Fibroblast of upper back skin (primary cell): ENCODE results near the gene DPP6.
"Not testable (repeated sequence)": the region's sequence is repeated elsewhere in the genome, so short reads cannot be mapped to it uniquely, and the experiment has no call there.

Experiments
- DNase-seq: peaks from one replicate; pipeline ENCODE4 v3.0.0-alpha.2; 2013

DPP6 gene

DNA sequence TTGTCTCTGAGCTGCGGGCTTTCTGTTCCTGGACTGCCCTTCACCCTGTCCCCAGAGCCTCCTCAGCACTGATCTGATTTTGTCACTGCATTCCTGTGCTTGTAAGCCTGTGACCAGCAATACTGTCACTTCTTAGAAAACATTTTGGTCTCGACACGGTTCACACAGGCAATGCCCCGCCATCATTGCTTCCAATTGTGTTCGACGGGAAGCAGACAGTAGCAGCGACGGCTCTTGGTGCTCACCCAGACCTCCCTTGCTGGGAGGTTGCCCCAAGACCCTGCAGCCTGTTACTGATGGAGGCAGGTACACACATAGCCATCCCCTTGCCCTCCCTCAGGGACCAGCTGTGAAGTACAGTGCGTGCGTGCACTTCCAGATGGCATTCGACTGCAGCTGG lies 99.1 kb downstream of the DPP6 start:
- DNase-seq: not testable (repeated sequence)

DNA sequence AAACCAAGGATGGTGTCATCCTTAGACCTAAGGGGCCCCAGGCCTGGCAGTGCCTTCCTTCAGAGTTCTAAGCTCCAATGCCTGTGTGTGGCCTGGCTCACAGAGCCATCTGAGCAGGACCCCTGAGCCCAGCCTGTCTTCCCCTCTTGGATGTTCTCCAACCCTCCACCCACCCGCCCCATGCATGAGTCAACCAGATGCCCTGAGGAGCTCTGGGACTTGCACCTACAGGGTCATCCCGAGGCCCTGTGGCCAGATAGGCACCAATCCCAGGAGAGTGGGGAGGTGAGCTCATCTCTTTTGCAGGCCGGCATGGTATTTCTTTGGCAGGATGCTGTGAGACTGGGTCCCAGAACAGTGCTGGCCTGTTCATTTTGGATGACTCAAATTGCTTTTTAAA lies 103.7 kb downstream of the DPP6 start:
- DNase-seq: not testable (repeated sequence)

DNA sequence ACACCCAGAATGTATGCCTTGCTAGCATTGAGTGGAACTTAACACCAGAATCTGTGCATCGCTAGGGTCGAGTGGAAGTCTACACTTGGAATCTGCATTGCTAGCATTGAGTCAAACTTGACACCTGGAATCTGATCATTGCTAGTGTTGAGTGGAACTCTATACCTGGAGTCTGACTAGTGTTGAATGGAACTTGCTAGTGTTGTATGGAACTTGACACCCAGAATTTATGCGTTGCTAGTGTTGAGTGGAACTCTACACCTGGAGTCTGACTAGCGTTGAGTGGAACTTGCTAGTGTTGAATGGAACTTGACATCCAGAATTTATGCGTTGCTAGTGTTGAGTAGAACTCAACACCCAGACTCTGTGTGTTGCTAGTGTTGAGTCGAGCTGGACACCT lies 110.7 kb downstream of the DPP6 start:
- DNase-seq: not testable (repeated sequence)

DNA sequence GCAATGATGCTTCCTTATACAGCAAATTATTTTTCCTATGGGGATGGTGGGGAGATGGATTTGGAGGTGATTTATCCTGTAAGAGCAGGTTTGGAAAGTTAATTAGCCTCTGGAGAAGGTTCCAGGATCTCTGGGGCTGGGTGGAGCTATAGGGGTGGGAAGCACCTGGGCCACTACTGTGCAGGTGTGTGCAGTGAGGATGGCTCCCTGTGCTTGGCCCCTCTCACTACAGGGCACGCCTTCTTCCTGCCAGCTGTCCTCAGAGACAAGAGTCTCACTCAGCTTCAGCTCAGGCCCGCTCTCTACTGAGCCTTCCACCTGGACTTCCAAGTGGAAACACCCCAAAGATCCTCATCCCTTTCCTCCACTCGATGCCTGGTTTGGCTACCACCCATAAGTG lies 111.4 kb downstream of the DPP6 start:
- not testable (repeated sequence) for DNase-seq

DNA sequence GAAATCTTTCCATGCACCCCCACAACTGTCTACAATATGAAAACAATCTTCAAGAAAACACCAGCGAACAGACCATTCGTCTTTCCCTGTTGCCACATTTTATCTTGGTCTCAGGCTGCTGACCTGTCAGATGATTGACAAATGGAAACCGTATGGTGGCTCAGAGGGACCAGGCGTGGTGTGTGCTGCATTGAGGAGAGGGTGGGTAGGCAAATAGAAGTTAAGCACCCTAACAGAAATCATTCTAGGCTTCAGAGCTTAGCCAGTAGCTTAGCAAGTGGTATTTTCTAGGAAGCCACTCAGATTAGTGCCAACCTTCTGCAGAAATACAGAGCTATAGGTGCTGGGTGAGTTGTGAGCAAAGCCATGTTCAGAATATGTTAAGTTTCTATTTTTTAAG lies 114.9 kb downstream of the DPP6 start:
- DNase-seq: no peak

DNA sequence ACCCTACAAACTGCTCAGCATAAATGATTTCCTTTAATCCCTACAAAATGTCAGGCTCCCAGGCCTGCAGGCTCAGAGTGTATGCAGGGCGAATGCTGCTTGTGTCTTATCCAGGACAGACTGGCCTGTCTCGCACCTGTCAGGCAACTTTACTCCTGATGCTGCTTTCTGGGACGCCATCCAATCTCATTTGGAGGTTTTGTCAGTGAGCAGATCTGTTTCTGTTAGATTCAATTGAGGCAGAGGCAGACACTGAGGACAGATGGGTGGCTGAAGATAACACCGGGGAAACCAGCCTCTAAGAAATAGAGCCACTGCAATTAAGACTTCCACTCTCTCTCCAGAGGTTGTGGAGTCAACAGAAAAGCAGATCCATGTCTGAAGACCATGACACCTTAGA lies 115.6 kb downstream of the DPP6 start:
- DNase-seq: no peak

DNA sequence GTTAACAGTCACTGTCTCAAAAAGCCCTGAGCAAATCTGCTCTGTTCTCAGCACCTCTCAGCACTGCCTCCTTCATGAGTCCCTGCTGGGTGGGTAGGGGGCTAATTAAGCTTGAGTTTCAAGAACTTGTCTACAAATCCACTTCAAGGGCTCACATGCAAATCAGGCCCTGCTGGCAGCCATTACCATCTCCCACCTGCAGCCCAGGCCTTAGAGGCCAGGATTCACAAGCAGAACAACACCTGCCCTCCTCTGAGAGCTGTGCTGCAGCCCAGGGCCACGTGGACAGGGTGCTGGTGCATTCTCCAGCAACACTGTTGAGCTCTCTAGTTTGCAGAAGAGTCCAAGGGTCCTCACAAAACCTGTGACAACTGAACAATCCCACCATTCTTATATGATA lies 119.2 kb downstream of the DPP6 start:
- no peak for DNase-seq

DNA sequence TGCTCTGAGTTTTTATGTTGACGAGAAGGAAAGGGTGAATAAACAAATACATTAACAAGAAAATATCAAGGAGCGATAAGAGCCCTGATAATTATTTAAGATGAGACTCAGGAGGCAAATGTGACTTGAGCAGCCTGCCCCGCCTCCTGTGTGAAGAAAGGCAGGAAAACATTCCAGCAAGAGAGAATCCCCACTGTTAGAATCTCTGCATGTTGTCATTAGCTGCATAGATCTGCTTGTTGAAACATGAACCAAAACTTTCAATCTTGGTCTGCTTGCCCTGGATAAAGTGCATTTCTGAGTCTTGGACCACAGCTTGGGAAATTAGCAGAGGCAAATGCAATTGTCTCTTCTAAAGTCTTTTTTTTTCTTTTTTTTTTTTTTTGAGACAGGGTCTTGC lies 120.0 kb downstream of the DPP6 start:
- no peak for DNase-seq

DNA sequence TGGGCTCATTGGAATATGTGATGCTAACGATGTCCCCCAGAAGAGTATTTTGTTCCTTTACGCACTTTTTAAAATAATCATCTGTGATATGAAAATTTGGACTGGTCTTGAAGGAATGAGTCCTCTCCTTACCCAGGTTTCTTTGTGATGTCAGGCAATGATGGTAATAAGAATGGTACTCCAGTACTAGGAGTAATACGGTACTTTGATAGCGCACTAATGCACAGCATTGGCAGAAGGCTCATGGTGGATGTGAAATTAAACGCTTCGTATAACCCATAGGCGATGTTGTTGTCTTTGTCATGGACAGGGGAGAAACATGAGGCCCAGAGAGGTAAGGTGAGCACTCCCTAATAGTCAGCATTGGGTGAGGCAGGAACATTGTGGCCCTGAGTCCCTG lies 125.4 kb downstream of the DPP6 start:
- DNase-seq: no peak

DNA sequence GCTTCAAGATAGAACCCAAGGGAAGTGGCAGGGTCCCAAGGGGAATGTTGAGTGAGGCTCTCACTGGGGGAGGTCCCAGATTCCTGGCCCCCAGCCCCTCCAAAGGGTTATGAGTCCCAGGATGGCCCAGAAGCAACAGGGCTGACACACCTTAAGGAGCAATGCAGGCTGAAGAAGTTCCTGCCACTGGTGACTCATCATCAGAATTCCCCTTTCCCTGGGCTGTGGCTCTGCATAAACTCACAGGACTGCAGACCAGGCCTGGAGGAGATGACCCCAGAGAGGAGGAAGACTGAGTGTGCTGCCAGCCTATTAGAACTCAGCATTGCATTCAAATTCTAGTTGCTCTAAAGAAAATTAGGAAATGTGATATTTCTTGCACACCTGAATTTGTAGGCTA lies 126.7 kb downstream of the DPP6 start:
- DNase-seq: no peak

DNA sequence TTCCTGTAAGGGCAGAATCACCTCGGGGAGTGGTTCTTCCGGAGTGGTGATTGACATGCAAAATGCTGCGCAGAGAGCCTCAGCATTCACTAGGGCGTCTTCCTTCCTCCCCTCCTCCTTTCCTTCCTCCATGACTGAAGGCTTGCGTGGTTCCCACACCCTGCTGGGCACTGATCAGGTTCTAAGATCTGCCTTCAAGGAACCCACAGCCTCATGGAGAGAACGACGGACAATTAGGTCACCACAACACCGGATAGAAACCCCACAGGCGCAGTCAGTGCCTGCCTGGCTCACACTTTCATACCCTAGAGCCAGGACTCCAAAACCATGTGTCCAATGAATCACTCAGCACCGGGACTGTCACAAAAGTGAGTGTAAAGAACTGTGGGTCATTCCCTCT lies 131.3 kb downstream of the DPP6 start:
- no peak for DNase-seq

DNA sequence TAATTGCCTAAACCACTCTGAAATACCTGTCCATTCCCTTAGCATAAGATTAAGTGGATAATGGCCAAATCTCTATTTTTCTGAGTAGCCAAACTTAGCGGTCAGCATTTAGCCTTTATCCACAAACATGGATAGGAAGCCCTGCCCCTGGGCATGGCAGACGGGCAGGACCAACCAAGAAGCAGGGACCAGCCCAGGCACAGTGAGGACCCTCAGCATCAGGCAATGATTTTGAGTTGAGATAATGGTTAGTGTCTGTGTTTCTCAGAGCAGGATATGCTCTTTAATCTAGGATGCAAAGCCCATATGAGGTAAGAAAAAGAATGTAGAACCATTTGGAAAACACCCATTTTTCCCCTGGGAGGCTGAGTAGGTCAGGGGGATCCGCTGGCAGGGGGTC lies 131.7 kb downstream of the DPP6 start:
- no peak for DNase-seq

DNA sequence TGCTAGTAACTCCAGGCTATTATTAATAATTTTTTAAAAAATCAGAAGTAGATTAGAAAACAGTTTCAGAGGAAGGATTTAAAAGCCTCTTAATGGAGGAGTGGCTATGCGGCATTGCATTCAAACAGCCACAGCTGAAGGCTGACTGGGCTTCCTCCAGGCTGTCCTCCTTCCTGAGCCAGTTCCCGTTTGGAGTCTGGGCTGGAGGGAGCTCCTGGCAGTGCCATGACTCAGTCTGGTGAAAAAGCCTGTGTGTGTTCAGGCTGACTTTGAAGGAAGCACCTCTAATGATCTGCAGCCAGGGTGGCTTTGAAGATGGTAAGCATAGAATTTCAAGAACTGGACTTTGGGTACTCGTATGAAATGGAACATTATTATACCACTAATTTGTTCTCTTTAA lies 134.6 kb downstream of the DPP6 start:
- no peak for DNase-seq

DNA sequence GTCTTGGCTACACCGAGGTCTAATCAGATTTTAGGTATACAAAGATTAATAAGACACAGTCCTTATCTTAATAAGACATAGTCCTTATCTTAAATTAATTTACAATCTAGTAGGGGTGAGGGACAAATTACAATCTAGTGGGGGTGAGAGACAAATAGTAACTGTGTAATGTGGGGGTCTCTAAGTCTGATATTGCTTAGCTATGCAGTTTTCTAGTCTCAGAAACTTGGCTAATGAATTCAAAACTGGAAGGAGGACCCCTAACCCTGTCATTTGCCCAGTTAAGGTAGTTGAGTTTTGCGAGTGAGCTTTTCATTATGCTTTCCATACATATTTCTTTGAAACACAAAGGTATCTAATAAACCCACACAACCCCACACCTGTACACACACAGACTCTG lies 136.1 kb downstream of the DPP6 start:
- DNase-seq: no peak

DNA sequence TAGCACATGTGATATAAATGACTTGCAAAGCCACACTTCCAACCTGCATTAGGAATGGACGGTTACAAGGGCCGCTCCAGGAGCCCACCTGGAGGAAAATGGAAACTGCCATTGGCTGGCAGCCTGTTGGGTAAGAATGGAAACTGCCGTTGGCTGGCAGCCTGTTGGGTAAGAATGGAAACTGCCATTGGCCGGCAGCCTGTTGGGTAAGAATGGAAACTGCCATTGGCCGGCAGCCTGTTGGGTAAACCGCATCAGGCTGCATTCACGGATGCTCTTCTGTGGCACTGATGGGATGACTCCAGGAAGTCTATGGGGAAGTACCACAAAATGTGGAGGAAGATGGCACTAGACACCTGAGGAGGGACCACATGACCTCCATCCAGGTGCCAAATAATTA lies 143.1 kb downstream of the DPP6 start:
- DNase-seq: no peak

DNA sequence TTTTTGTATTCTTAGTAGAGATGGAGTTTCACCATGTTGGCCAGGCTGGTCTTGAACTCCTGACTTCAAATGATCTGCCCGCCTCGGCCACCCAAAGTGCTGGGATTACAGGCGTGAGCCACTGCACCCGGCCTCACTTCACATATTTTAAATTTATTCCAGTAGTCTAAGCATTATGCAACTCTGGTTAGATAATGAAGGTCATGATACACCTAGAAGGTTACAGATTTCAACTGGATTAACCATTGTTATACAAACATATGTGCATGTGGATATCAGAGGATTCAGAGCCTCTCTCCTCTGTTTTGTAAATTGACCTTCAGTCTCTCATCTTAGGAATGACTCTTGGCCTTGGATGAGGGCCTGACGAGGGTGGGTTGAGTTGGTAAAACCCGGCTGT lies 146.3 kb downstream of the DPP6 start:
- DNase-seq: no peak

DNA sequence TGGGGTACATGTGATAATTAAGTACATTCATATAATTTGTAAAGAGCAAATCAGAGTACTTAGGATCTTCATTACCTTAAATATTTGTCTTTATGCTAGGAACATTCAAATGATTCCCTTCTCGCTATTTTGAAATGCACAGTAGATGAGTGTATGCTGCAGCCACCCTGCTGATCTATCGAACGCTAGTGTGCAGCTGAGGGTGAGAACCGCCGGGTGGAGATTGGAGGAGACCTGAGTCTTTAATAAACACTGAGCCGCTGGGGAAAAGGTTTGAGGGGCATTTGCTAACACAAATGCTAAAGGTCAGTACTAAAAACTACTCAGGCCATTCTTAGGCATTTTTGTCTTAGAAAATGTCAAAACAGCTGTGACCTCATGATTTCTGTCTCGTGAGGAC lies 148.0 kb downstream of the DPP6 start:
- no peak for DNase-seq

DNA sequence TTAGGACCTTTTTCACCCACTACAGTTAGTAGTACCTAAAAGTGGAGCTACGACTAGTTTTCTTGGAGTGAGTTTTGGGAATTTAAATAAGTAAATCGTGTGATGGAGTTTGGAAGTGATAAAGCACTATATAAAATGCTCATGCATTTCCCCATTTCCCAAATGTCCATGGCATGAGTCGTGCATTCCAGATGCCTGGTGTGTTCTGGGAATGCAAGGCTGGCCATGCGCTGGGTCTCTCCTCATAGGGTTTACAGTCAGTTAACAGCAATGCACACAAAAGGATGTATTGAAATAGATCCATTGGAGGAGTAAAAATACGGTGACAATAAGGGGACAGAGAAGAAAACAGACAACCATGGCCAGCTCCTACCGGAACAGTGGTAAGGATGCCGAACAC lies 149.8 kb downstream of the DPP6 start:
- no peak for DNase-seq

DNA sequence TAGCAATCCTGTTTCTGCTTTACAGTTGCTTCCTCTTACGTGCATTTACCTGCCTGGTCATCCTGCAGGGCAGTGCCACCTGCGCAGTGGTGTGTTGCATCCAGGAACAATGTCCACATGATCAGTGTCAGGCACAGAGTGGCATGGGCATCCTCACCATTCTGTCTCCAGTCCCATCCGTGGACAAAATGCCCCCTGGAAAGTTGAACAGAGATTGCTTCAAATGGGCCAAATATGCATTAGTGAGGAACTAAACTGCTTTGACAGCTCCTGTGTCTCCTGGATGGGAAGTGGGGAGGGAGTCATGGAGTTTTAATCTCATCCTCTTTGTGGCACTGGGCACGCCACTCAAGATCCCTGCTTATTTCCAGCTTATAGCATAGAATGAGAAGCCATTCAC lies 151.8 kb downstream of the DPP6 start:
- no peak for DNase-seq

DNA sequence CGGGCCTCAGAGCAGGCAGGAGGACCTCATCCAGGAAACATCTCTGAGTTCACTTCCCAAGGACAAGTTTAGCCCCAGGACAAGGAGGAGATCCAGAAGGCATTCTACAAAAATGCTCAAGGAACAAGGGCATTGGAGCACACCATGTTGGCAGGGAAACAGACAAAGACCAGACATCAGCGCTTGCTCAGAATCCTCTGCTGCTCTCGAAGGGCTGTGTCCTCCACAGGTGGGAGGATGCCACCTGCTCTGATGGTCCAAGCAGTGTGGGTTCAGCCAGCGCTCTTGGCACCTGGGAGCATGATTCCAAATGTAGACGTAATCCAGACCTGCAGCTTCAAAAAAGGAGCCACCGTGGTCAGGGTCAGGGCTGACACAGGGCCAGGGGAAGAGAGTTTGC lies 160.7 kb downstream of the DPP6 start:
- no peak for DNase-seq

DNA sequence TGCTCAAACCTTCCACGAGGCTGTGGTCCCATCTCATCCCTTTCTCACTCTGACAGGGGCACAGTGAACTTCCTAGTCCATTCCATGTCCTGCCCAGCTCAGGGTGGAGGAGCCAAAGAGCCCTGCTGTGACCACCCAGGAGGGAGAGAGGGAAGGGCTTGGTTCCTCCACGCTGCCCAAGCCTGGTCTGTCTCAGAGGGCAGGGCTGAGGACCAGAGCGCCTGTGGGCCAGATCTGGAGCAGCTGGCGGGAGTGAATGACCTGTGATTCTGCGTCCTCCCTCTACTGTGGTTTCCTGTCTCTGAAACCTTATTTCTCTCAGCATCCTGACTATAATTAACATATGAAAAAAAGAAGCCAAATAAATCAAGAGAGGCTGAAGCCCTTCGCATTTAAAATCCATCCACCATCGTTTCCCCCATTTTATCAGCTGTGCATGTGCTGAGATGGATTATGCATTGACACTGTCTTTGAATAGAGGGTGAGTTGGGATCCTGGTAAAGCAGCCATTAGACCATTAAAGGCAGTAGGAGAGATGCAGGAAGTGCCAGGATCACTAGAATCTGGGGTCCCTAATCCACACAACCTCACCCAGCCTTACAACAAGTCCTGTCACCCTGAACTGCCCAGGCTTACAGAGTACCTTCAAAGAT lies 165.6 kb downstream of the DPP6 start:
- DNase-seq: no peak

DNA sequence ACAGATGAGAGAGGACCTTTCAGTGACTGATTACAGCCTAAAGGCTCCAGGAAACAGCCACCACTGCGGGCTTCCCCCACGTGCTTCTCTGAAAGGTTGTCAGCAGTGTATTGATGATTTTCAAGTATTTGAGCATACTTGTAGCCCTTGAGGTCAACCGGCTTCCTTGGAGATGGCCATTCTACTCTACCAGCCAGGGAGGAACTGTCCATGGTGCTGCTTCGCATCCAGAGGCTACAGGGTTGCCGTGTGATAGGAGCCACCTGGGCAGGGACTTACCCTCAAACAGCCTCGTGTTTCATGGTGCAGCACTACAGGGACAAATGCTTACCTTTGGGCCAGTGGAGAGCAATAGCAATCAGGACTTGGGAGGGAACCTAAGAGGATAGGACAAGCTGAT lies 179.5 kb downstream of the DPP6 start:
- no peak for DNase-seq

DNA sequence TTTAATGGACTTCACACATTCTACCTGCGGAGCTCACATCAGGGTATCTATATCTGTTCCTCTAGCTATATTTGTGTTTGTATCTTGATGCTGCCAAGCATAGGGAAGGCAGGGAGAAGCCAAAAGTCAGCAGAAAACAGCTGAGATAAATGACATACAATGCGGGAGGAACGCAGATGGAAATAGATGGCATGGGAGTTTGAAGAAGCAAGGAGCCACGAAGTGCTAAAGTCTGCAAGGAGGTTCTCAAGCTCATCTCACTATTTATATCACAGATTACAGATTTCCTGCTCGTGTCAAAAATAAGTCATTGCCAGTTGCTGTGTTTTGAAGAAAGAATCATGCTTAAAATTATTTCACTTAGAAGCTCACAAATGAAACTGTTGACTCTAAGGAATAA lies 180.5 kb downstream of the DPP6 start:
- no peak for DNase-seq

DNA sequence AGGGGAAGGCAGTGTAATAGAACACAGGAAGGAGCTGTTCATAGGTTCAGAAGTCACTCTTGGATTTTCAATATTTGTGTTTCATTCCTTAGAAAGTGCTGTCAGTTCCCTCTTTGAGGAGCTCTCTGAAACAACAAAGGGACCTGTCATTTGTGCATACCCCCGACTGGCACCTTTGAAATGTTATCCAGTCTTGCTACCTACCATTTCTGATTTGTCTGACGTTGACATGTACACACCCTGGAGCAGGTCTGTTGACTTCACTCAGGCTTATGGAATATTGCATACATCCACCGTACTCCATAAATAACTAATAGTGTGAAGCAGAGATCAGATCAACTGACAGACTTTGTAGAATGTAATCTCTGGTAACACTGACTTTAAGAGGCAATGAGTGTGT lies 189.8 kb downstream of the DPP6 start:
- no peak for DNase-seq

DNA sequence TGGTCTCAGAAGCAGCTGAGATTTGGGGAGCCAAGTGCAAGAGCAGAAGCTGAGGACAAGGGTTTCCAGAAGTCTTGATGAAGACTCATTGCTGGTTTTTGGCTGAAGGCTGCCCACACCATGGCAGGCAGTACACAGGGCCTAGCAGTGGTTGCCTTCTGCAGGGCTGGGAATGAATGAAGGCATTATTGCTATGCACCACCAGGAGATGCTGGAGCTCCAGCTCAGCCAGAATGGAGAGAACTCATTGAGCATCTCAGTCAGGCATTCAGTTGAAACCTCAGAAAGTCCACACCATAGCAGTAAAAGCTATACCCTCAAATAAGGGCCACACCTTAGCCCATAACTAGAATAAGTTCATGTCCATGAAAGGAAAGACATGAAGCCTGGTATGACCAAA lies 190.5 kb downstream of the DPP6 start:
- no peak for DNase-seq

DNA sequence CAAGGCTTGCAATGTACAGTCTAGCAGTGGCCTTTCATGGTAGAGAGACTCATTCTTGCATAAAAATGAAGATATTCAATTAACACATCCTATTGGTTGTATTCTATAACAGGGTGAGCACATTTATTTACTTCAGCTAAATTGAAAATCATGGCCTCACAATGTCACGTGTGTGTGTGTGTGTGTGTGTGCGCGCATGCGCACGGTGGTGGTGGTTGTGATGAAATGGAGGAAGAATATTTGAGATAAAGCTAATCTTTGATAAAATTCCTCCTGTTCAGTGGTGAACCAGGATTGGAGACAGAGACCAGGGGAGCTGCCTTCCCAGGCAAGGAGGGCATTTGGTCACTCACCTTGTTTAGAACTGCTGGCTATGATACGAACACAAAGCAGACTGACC lies 199.8 kb downstream of the DPP6 start:
- no peak for DNase-seq
